Keratinocyte (primary cell): Measurements from ENCODE around the gene FANCC.

Experiments used
- EZH2 ChIP-seq: IDR thresholded peaks from one replicate; pipeline ENCODE4 v1.6.1; 2012; ENCODE audit warnings: inconsistent platforms, mild to moderate bottlenecking, low read length, moderate library complexity
- TF ChIP-seq, protein P1 (sequence below), 3 experiments: IDR thresholded peaks in 1 of 3; conservative IDR thresholded peaks in 1 of 3; optimal IDR thresholded peaks in 1 of 3; 2 replicates in 2 of 3; 3 replicates in 1 of 3; pipeline versions ENCODE3 to v1.5.1; 2011; ENCODE audit warnings: low read length in 3 of 3, mild to moderate bottlenecking in 3 of 3, moderate library complexity in 2 of 3, control low read depth in 1 of 3, inconsistent platforms in 1 of 3; ENCODE audit not compliant: insufficient read depth in 2 of 3; ENCODE audit errors: extremely low read depth in 1 of 3

- TF ChIP-seq, protein P1, sequence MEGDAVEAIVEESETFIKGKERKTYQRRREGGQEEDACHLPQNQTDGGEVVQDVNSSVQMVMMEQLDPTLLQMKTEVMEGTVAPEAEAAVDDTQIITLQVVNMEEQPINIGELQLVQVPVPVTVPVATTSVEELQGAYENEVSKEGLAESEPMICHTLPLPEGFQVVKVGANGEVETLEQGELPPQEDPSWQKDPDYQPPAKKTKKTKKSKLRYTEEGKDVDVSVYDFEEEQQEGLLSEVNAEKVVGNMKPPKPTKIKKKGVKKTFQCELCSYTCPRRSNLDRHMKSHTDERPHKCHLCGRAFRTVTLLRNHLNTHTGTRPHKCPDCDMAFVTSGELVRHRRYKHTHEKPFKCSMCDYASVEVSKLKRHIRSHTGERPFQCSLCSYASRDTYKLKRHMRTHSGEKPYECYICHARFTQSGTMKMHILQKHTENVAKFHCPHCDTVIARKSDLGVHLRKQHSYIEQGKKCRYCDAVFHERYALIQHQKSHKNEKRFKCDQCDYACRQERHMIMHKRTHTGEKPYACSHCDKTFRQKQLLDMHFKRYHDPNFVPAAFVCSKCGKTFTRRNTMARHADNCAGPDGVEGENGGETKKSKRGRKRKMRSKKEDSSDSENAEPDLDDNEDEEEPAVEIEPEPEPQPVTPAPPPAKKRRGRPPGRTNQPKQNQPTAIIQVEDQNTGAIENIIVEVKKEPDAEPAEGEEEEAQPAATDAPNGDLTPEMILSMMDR (optimal IDR thresholded peaks at IDR 0.05 in 1 of 3, IDR thresholded peaks at IDR 0.05 in 1 of 3, conservative IDR thresholded peaks at IDR 0.05 in 1 of 3; ENCODE audit: extremely low read depth in 1 of 3, insufficient read depth in 2 of 3, low read length in 3 of 3) = no peak
- TF ChIP-seq EZH2 = no peak
These were observed 238.6 kb downstream of the FANCC start for GRCh38 chr9:95078939-95079338.
